Measurements from ENCODE around the gene CD3E. TPM values are rescaled to one million over a fixed set of nuclear protein-coding genes. Genes with fewer than 3 reads are reported as not detected.

Gene CD3E
- total and polyA plus RNA-seq, 9 of the 15 experiments (the other 6 are each of a cell fraction or from before 2014, with no cell fraction given), result 0.07 to 0.62 (median 0.19) TPM; not detected in 5

- TF ChIP-seq FOXP1 (CRISPR knock-in tag; IDR thresholded peaks at IDR 0.05) (no peak), ZKSCAN3 (CRISPR knock-in tag; IDR thresholded peaks at IDR 0.05) (no peak), ZNF140 (CRISPR knock-in tag; IDR thresholded peaks at IDR 0.05) (no peak), ID3 (CRISPR knock-in tag; IDR thresholded peaks at IDR 0.05) (no peak), ID3 (tag; IDR thresholded peaks at IDR 0.05) (peak; percentile 79; the same call in 1 of the 2 replicates), ZNF551 (CRISPR knock-in tag; IDR thresholded peaks at IDR 0.05) (no peak), PCBP1 (IDR thresholded peaks at IDR 0.05; ENCODE audit: low read depth, low read length, poor library complexity, severe bottlenecking) (no peak), GTF2E2 (tag; IDR thresholded peaks at IDR 0.05) (no peak), EP300 (IDR thresholded peaks at IDR 0.05; ENCODE audit: low read length) (peak; percentile 28; the same call in 1 of the 2 replicates), RUNX1 (IDR thresholded peaks at IDR 0.05; ENCODE audit: low read depth) (no peak), NBN (IDR thresholded peaks at IDR 0.05; ENCODE audit: low read depth) (peak; percentile 84), HMG20B (CRISPR knock-in tag; IDR thresholded peaks at IDR 0.05) (no peak), POLR2H (tag; IDR thresholded peaks at IDR 0.05; ENCODE audit: low read depth) (peak; percentile 68), SAP30 (IDR thresholded peaks at IDR 0.05; ENCODE audit: borderline replicate concordance, insufficient read depth, low read depth, low read length, poor library complexity, severe bottlenecking) (peak; percentile 67), GABPB1 (CRISPR knock-in tag; IDR thresholded peaks at IDR 0.05) (peak; percentile 99)
- TF ChIP-seq, protein P1, sequence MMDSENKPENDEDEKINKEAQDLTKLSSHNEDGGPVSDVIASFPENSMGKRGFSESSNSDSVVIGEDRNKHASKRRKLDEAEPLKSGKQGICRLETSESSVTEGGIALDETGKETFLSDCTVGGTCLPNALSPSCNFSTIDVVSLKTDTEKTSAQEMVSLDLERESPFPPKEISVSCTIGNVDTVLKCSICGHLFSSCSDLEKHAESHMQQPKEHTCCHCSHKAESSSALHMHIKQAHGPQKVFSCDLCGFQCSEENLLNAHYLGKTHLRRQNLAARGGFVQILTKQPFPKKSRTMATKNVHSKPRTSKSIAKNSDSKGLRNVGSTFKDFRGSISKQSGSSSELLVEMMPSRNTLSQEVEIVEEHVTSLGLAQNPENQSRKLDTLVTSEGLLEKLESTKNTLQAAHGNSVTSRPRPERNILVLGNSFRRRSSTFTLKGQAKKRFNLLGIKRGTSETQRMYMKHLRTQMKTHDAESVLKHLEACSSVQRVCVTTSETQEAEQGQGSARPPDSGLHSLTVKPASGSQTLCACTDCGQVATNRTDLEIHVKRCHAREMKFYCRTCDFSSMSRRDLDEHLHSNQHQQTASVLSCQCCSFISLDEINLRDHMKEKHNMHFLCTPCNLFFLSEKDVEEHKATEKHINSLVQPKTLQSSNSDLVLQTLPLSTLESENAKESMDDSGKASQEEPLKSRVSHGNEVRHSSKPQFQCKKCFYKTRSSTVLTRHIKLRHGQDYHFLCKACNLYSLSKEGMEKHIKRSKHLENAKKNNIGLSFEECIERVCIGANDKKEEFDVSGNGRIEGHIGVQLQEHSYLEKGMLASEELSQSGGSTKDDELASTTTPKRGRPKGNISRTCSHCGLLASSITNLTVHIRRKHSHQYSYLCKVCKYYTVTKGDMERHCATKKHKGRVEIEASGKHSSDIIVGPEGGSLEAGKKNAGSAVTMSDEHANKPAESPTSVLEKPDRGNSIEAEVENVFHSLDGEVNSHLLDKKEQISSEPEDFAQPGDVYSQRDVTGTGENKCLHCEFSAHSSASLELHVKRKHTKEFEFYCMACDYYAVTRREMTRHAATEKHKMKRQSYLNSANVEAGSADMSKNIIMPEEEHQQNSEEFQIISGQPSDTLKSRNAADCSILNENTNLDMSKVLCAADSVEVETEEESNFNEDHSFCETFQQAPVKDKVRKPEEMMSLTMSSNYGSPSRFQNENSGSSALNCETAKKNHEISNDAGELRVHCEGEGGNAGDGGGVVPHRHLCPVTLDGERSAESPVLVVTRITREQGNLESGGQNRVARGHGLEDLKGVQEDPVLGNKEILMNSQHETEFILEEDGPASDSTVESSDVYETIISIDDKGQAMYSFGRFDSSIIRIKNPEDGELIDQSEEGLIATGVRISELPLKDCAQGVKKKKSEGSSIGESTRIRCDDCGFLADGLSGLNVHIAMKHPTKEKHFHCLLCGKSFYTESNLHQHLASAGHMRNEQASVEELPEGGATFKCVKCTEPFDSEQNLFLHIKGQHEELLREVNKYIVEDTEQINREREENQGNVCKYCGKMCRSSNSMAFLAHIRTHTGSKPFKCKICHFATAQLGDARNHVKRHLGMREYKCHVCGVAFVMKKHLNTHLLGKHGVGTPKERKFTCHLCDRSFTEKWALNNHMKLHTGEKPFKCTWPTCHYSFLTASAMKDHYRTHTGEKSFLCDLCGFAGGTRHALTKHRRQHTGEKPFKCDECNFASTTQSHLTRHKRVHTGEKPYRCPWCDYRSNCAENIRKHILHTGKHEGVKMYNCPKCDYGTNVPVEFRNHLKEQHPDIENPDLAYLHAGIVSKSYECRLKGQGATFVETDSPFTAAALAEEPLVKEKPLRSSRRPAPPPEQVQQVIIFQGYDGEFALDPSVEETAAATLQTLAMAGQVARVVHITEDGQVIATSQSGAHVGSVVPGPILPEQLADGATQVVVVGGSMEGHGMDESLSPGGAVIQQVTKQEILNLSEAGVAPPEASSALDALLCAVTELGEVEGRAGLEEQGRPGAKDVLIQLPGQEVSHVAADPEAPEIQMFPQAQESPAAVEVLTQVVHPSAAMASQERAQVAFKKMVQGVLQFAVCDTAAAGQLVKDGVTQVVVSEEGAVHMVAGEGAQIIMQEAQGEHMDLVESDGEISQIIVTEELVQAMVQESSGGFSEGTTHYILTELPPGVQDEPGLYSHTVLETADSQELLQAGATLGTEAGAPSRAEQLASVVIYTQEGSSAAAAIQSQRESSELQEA (IDR thresholded peaks at IDR 0.05; ENCODE audit: low read depth), result no peak
- TF ChIP-seq, protein P2, sequence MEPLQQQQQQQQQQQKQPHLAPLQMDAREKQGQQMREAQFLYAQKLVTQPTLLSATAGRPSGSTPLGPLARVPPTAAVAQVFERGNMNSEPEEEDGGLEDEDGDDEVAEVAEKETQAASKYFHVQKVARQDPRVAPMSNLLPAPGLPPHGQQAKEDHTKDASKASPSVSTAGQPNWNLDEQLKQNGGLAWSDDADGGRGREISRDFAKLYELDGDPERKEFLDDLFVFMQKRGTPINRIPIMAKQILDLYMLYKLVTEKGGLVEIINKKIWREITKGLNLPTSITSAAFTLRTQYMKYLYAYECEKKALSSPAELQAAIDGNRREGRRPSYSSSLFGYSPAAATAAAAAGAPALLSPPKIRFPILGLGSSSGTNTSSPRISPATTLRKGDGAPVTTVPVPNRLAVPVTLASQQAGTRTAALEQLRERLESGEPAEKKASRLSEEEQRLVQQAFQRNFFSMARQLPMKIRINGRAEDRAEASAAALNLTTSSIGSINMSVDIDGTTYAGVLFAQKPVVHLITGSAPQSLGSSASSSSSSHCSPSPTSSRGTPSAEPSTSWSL (CRISPR knock-in tag; IDR thresholded peaks at IDR 0.05; ENCODE audit: borderline replicate concordance), result no peak
- TF ChIP-seq, protein P3, sequence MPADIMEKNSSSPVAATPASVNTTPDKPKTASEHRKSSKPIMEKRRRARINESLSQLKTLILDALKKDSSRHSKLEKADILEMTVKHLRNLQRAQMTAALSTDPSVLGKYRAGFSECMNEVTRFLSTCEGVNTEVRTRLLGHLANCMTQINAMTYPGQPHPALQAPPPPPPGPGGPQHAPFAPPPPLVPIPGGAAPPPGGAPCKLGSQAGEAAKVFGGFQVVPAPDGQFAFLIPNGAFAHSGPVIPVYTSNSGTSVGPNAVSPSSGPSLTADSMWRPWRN (IDR thresholded peaks at IDR 0.05; ENCODE audit: low read depth), result peak; percentile 17; the same call in 1 of the 2 replicates
These were observed 54.9 kb downstream of the CD3E start, which contains the start of gene UBE4A (continued) for GRCh38 chr11:118359295-118359958.

Data from K562 (cell line).